GM21576 (cell line): Measurements from ENCODE around the gene IGSF11.

Experiments
- ATAC-seq: cut with Tn5 transposase; IDR thresholded peaks from one replicate; pipeline ENCODE4 v1.9.1; 2021; ENCODE audit warnings: mild to moderate bottlenecking, moderate library complexity; ENCODE audit not compliant: unreplicated experiment

IGSF11 gene

GRCh38 chr3:118951089-118951488, 83.6 kb downstream of the IGSF11 start:
- ATAC-seq = no peak

- no peak for ATAC-seq
Observed at GRCh38 chr3:118949113-118949760, 85.4 kb downstream of the IGSF11 start.

- ATAC-seq = no peak
Observed at GRCh38 chr3:118948146-118948545, 86.5 kb downstream of the IGSF11 start.

DNA sequence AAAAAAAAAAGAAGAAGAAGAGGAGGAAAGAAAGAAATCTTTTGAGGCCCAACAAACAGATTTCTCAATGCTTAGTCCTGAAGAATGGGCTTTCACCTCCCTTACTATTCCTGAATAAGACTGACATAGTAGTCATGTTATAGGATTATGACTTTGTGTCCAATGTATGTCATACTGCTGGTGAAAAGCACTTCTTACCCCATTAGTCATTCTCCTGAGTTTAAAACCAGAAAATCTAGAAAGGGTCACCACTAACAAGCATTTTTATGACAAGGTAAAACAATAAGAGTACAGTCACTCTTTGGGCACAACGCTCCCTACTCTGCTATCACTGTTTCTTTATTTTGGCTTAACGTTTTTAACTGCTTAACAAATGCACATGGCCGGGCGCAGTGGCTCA, 88.2 kb downstream of the IGSF11 start:
- ATAC-seq = no peak

DNA sequence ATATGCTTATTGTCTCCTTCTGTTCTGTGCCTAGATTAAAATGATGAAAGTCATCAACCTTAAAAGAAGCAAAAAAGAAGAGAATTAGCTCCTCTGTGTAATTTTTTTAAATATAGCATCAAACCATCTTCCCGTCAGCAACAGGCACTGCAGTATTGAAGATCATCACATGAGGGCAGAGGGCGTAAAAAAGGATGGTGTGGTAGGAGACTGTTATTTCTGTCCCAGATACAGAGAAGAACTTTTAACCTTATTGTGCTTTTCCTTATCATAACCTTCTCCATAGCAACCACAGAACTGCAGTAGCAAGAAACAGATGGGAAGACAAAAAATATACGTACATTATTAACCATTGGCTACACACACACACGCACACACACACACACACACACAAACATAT, 88.8 kb downstream of the IGSF11 start:
- ATAC-seq = no peak

GRCh38 chr3:118943597-118943996, 91.0 kb downstream of the IGSF11 start:
- ATAC-seq = no peak

GRCh38 chr3:118942671-118943070, 92.0 kb downstream of the IGSF11 start:
- no peak for ATAC-seq

DNA sequence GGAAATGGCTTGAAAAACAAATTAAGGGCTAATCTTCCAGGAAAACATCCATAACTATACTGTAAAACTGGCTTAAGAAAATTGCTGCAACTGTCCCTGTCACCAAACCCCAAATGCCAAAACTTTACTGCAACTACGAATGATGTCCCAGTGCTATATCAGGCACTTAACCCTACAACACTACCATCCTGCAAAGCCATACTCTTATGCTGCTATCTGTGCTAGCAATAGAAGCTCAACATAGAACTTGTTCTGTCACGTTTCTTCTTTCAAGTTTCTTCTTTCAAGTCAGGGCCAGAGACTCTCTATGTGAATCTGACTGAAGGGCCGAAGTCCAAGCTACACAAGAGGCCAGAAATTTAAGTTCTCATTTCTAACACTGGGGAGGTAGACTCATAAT, 92.5 kb downstream of the IGSF11 start:
- no peak for ATAC-seq

GRCh38 chr3:118941236-118941635, 93.4 kb downstream of the IGSF11 start:
- no peak for ATAC-seq

- ATAC-seq = no peak
Observed at GRCh38 chr3:118938183-118938961, 96.3 kb downstream of the IGSF11 start.

- ATAC-seq = no peak
Observed at GRCh38 chr3:118936811-118937210, 97.8 kb downstream of the IGSF11 start.

DNA sequence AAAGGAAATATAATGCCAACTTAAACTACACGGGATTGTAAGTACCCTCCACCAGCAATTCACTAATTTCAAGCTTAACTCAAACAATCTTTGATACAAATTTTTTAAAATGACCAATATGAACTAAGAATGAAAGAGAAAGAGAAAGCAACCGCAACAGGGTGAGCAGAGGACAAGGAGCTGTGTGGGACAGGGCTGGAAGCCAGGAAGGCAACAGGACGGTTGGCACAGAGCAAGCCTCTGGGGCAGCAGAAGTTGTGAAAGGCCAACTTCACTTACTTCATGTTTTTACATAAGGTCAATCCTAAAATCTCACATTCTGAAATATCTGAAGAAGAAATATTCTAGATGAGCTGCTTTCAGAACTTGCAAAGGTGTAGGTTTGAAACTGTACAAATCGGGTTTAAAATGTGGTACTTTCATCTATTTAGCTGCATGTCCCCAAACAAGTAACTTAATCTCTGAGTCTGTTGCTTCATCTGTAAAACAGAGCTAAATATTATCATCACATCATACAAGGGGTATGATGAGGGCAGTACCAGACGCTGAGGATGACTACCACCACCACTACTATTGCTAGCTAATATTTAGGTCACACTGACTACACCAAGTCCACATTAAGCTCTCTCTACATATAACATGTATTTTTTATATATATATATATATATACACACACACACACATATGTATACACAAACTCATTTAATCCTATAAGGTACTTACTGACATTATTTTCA, 101.7 kb downstream of the IGSF11 start:
- no peak for ATAC-seq

- no peak for ATAC-seq
Observed at GRCh38 chr3:118931996-118932395, 102.7 kb downstream of the IGSF11 start.

- ATAC-seq = no peak
Observed at GRCh38 chr3:118927449-118927848, 107.2 kb downstream of the IGSF11 start.

DNA sequence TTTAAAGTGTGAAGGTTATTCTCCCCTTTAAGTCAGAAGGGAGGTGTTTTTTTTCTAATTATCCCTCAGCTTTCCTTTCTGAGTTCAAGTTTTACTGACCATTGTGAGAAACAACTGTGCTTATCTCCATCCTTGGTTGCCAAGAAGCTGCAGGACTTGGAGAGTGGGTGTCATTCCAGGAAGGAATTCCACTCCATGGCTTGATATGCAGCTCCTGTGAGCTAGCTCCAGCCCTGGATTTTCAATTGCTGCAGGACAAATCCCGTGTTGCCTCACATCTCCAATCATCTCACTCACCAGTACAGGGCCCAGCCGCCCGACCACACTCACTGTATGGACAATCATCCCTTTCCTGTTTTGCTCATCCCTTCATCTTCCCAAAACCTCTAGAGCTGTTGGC, 122.5 kb downstream of the IGSF11 start:
- ATAC-seq = no peak

- no peak for ATAC-seq
Observed at GRCh38 chr3:118910332-118910731, 124.3 kb downstream of the IGSF11 start.

- ATAC-seq = no peak
Observed at GRCh38 chr3:118909763-118910162, 124.9 kb downstream of the IGSF11 start.

- ATAC-seq = no peak
Observed at GRCh38 chr3:118907909-118908308, 126.7 kb downstream of the IGSF11 start.

DNA sequence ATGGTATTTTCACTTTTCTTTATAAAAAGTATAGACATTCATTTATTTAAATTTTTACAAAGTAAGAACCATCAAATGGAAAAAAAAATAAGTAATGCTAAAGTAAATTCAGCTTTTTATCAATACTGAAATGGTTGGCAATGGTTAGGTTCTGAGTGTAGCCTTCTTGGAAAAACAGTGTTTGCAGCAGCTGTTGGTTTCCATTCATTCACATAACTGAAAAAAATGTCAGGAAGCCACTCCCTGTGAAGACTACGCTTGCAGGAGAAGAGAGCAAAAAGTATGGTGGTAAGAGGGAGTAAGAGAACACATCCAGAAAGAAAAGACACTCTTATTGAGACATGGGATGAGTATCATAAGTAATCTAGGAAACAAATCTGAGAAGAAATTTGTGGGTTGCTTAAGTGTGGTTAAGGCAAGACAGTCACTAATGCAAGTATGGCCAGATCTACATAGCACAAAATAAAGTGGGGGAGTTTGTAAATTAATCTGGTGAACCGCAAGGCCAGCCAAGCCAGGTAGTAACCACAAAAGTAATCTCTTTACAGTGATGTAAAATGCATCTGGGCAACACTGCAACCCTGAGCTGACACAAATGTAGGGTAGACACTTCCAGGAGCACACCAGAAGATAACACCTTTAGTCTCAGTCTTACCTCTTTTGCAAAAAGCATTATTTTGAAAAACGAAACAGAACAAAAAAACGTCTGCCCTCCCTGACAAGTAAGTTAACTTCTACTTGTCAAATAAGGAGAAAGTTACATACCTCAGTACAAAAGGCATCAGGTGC, 133.7 kb downstream of the IGSF11 start:
- no peak for ATAC-seq

- ATAC-seq = no peak
Observed at GRCh38 chr3:118890206-118890605, 144.4 kb downstream of the IGSF11 start.

GRCh38 chr3:118889691-118890090, 145.0 kb downstream of the IGSF11 start:
- no peak for ATAC-seq
